H9 (cell line): Measurements from ENCODE around the gene F3. TPM values are rescaled to one million over a fixed set of nuclear protein-coding genes. Genes with fewer than 3 reads are reported as not detected.

Source experiments
- DNase-seq: peaks from one replicate; pipeline ENCODE4 v3.0.0-alpha.2; 2017
- H2AFZ ChIP-seq: one replicate; pipeline ENCODE4 v1.6.1; 2013; ENCODE audit warnings: mild to moderate bottlenecking, low read length, control low read depth, moderate library complexity
- H2AK5ac ChIP-seq: 2 replicates; pipeline ENCODE4 v1.6.1; 2013; ENCODE audit warnings: low read length, control low read depth, mixed read lengths; ENCODE audit not compliant: insufficient read length
- H2BK120ac ChIP-seq: one replicate; pipeline ENCODE4 v1.6.1; 2013; ENCODE audit warnings: low read depth, mild to moderate bottlenecking, low read length, control low read depth, inconsistent platforms; ENCODE audit not compliant: poor library complexity, severe bottlenecking
- H2BK12ac ChIP-seq: 2 replicates; pipeline ENCODE4 v1.6.1; 2013; ENCODE audit warnings: low read length, control low read depth, mixed read lengths, low read depth; ENCODE audit not compliant: insufficient read length
- H2BK15ac ChIP-seq: 2 replicates; pipeline ENCODE4 v1.6.1; 2013; ENCODE audit warnings: low read depth, low read length, control low read depth
- H2BK20ac ChIP-seq: one replicate; pipeline ENCODE4 v1.6.1; 2013; ENCODE audit warnings: low read depth, mild to moderate bottlenecking, low read length, control low read depth, inconsistent platforms; ENCODE audit not compliant: poor library complexity, severe bottlenecking
- H2BK5ac ChIP-seq: 2 replicates; pipeline ENCODE4 v1.6.1; 2013; ENCODE audit warnings: low read length, control low read depth, mixed read lengths; ENCODE audit not compliant: insufficient read length
- H3K14ac ChIP-seq: 2 replicates; pipeline ENCODE4 v1.6.1; 2013; ENCODE audit warnings: low read length, control low read depth; ENCODE audit not compliant: insufficient read depth
- H3K18ac ChIP-seq: 2 replicates; pipeline ENCODE4 v1.6.1; 2013; ENCODE audit warnings: low read depth, mild to moderate bottlenecking, mixed read lengths, low read length, control low read depth; ENCODE audit not compliant: insufficient read length
- H3K23ac ChIP-seq: 2 replicates; pipeline ENCODE4 v1.6.1; 2013; ENCODE audit warnings: low read length, control low read depth, mixed read lengths, low read depth; ENCODE audit not compliant: insufficient read length
- H3K23me2 ChIP-seq: 2 replicates; pipeline ENCODE4 v1.6.1; 2013; ENCODE audit warnings: low read depth, mild to moderate bottlenecking, mixed read lengths, low read length, control low read depth; ENCODE audit not compliant: insufficient read length, poor library complexity, severe bottlenecking
- H3K27ac ChIP-seq: 2 replicates; pipeline ENCODE4 v1.5.1; 2013; ENCODE audit warnings: low read length, control low read depth, mixed read lengths, low read depth; ENCODE audit not compliant: insufficient read length
- H3K27me3 ChIP-seq: 2 replicates; pipeline ENCODE4 v1.6.1; 2013; ENCODE audit warnings: low read length, control low read depth, inconsistent platforms; ENCODE audit not compliant: insufficient read depth
- H3K4ac ChIP-seq: 2 replicates; pipeline ENCODE4 v1.6.1; 2013; ENCODE audit warnings: low read depth, mild to moderate bottlenecking, control low read depth, inconsistent platforms, low read length, moderate library complexity
- H3K4me1 ChIP-seq: 2 replicates; pipeline ENCODE4 v1.6.1; 2013; ENCODE audit warnings: low read length, control low read depth, inconsistent platforms; ENCODE audit not compliant: insufficient read depth
- H3K4me2 ChIP-seq: 2 replicates; pipeline ENCODE4 v1.6.1; 2013; ENCODE audit warnings: low read length, control low read depth, mixed read lengths; ENCODE audit not compliant: insufficient read length, insufficient read depth
- H3K56ac ChIP-seq: 2 replicates; pipeline ENCODE4 v1.6.1; 2013; ENCODE audit warnings: low read depth, mild to moderate bottlenecking, mixed read lengths, low read length, control low read depth; ENCODE audit not compliant: insufficient read length
- H3K79me1 ChIP-seq: 2 replicates; pipeline ENCODE4 v1.6.1; 2013; ENCODE audit warnings: low read depth, mild to moderate bottlenecking, moderate library complexity, low read length, control low read depth, inconsistent platforms; ENCODE audit not compliant: insufficient read depth, poor library complexity, severe bottlenecking
- H3K79me2 ChIP-seq: 2 replicates; pipeline ENCODE4 v1.6.1; 2013; ENCODE audit warnings: low read length, control low read depth, inconsistent platforms; ENCODE audit not compliant: insufficient read depth
- H3K9ac ChIP-seq: 2 replicates; pipeline ENCODE4 v1.6.1; 2013; ENCODE audit warnings: low read length, control low read depth, mixed read lengths; ENCODE audit not compliant: insufficient read length; ENCODE audit errors: extremely low read depth
- H3K9me3 ChIP-seq: one replicate; pipeline ENCODE4 v1.6.1; 2013; ENCODE audit warnings: low read depth, low read length, inconsistent platforms; ENCODE audit not compliant: control insufficient read depth
- H3T11ph ChIP-seq: one replicate; pipeline ENCODE4 v1.6.1; 2013; ENCODE audit warnings: mild to moderate bottlenecking, low read length, control low read depth, inconsistent platforms
- H4K20me1 ChIP-seq: one replicate; pipeline ENCODE4 v1.6.1; 2013; ENCODE audit not compliant: control insufficient read depth, insufficient read length, insufficient read depth
- H4K5ac ChIP-seq: 2 replicates; pipeline ENCODE4 v1.6.1; 2013; ENCODE audit warnings: low read depth, mild to moderate bottlenecking, mixed read lengths, low read length, control low read depth; ENCODE audit not compliant: insufficient read length
- H4K8ac ChIP-seq: replicated peaks from 2 replicates; pipeline ENCODE4 v1.6.1; 2013; ENCODE audit warnings: low read length, control low read depth, mixed read lengths, low read depth; ENCODE audit not compliant: insufficient read length
- H4K91ac ChIP-seq: 2 replicates; pipeline ENCODE4 v1.6.1; 2013; ENCODE audit warnings: low read depth, mild to moderate bottlenecking, moderate library complexity, mixed read lengths, low read length, control low read depth; ENCODE audit not compliant: insufficient read length
- H3K27ac Mint-ChIP-seq, 3 experiments: 2 replicates in 2 of 3; 3 replicates in 1 of 3; pipeline ENCODE4 v1.8.0; 2020 to 2021; ENCODE audit warnings: mixed read lengths in 3 of 3, mild to moderate bottlenecking in 1 of 3, moderate library complexity in 1 of 3
- H3K27me3 Mint-ChIP-seq: 2 replicates; pipeline ENCODE4 v1.8.0; 2021; ENCODE audit warnings: low read depth, mild to moderate bottlenecking, moderate library complexity, mixed read lengths
- H3K36me3 Mint-ChIP-seq, 3 experiments: 2 replicates in 2 of 3; 3 replicates in 1 of 3; pipeline ENCODE4 v1.8.0; 2020 to 2021; ENCODE audit warnings: low read depth in 3 of 3, mixed read lengths in 3 of 3; ENCODE audit not compliant: insufficient read depth in 1 of 3
- H3K4me1 Mint-ChIP-seq, 2 experiments: 2 replicates each; pipeline ENCODE4 v1.8.0; 2020; ENCODE audit warnings: mixed read lengths in 2 of 2
- H3K4me3 Mint-ChIP-seq, 2 experiments: 2 replicates in 1 of 2; 3 replicates in 1 of 2; pipeline ENCODE4 v1.8.0; 2020 to 2021; ENCODE audit warnings: mild to moderate bottlenecking in 2 of 2, mixed read lengths in 2 of 2, moderate library complexity in 1 of 2
- H3K9me3 Mint-ChIP-seq, 2 experiments: 2 replicates in 1 of 2; 3 replicates in 1 of 2; pipeline ENCODE4 v1.8.0; 2020; ENCODE audit warnings: mild to moderate bottlenecking in 2 of 2, mixed read lengths in 2 of 2, moderate library complexity in 1 of 2
- WGBS: extraction: QIAGEN DNeasy Blood & Tissue Kit; methylation state at CpG from one replicate; pipeline ENCODE4 v1.1.7; 2013; ENCODE audit warnings: missing lambda C conversion rate, low lambda C conversion rate, mixed read lengths; ENCODE audit not compliant: insufficient read length; ENCODE audit errors: extremely low coverage; 5-methylcytosine and 5-hydroxymethylcytosine counted together
- total RNA-seq: library from RNA; stranded (reverse); gene quantifications from 2 replicates; pipeline ENCODE4 v1.2.1, GENCODE V29; 2021
- TF ChIP-seq, protein P1 (sequence below): fragments of 200-600 bp; sonication (generic); conservative IDR thresholded peaks from 3 replicates; pipeline ENCODE4 v1.8.0; 2021; ENCODE audit warnings: antibody characterized with exemption, mild to moderate bottlenecking

F3 gene
- total RNA-seq, 1 experiment from 2014 or later = 21.7 TPM

DNA sequence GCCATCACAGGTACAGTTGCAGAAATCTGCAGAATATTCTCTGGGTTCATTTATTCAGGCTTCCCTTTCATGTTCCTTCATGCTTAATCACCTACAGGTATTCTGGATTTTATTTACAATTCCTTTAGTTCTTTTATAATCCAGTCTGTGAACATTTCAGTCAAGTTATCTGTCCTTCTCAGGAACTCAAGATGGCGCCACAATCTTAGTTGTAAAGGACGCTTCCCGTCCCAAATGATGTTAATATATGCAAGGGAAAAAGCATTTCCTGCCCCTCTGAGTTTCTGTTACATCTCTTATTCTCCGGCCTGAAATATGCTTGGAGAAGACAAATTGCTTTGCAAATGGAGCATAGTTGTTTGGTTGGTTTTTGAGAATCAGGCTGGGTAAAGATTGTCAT lies 19.3 kb downstream of the F3 start:
- Histone ChIP-seq H3K9ac (no peak overlapping the region), H3K56ac (no peak overlapping the region), H3K9me3 (no peaks in the 10 kb centered on the region), H4K8ac (no peak overlapping the region), H3K4me1 (peaks cover 4% of the 10 kb centered on the region; the same call in 1 of the 2 replicates), H2BK120ac (no peak overlapping the region), H2AK5ac (no peak overlapping the region), H3K27me3 (no peaks in the 10 kb centered on the region), H4K20me1 (no peaks in the 10 kb centered on the region), H3K27ac (no peak overlapping the region), H2BK15ac (no peak overlapping the region), H4K91ac (no peak overlapping the region), H3K79me1 (no peaks in the 10 kb centered on the region), H3K23me2 (no peaks in the 10 kb centered on the region), H2BK5ac (no peak overlapping the region), H4K5ac (no peak overlapping the region), H2BK20ac (no peak overlapping the region), H3K18ac (no peak overlapping the region), H3K4ac (no peak overlapping the region), H3T11ph (no peak overlapping the region), H2AFZ (no peak overlapping the region), H2BK12ac (no peak overlapping the region), H3K14ac (no peak overlapping the region), H3K79me2 (no peaks in the 10 kb centered on the region), H3K4me2 (no peak overlapping the region), H3K23ac (no peak overlapping the region)
- Mint-ChIP-seq H3K36me3 (no peaks in the 10 kb centered on the region), H3K27me3 (no peaks in the 10 kb centered on the region), H3K4me3 (no peak overlapping the region), H3K27ac (no peak overlapping the region), H3K9me3 (no peaks in the 10 kb centered on the region), H3K4me1 (peaks cover 5 to 12% of the 10 kb centered on the region in 2 experiments)
- TF ChIP-seq, protein P1, sequence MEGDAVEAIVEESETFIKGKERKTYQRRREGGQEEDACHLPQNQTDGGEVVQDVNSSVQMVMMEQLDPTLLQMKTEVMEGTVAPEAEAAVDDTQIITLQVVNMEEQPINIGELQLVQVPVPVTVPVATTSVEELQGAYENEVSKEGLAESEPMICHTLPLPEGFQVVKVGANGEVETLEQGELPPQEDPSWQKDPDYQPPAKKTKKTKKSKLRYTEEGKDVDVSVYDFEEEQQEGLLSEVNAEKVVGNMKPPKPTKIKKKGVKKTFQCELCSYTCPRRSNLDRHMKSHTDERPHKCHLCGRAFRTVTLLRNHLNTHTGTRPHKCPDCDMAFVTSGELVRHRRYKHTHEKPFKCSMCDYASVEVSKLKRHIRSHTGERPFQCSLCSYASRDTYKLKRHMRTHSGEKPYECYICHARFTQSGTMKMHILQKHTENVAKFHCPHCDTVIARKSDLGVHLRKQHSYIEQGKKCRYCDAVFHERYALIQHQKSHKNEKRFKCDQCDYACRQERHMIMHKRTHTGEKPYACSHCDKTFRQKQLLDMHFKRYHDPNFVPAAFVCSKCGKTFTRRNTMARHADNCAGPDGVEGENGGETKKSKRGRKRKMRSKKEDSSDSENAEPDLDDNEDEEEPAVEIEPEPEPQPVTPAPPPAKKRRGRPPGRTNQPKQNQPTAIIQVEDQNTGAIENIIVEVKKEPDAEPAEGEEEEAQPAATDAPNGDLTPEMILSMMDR = peak; percentile 69
- no CpG with 5 or more reads among the region's 4 CpGs for WGBS
- no peak for DNase-seq
